Ovary (tissue), 3 donors: ENCODE results near the gene SPP1.
"Not testable (repeated sequence)": the region's sequence is repeated elsewhere in the genome, so short reads cannot be mapped to it uniquely, and the experiment has no call there.

ENCODE experiments used
- CTCF ChIP-seq, 3 donors: fragments of 450-650 bp in 2 of 3; fragments of 200-600 bp in 1 of 3; IDR thresholded peaks; one replicate each; pipeline versions ENCODE4 v1.5.1 to v1.8.0; 2016 to 2022; ENCODE audit warnings: antibody characterized with exemption in 3 of 3, mild to moderate bottlenecking in 1 of 3
- EP300 ChIP-seq: sonication (generic); formaldehyde crosslinking; IDR thresholded peaks from one replicate; pipeline ENCODE4 v1.6.1; 2017; ENCODE audit warnings: antibody characterized with exemption
- POLR2A ChIP-seq: fragments of 450-650 bp; IDR thresholded peaks from one replicate; pipeline ENCODE4 v1.6.1; 2017; ENCODE audit warnings: antibody characterized with exemption, mild to moderate bottlenecking, moderate library complexity
- donor health status: DM: no; HTN: no; CAD: no.

DNA sequence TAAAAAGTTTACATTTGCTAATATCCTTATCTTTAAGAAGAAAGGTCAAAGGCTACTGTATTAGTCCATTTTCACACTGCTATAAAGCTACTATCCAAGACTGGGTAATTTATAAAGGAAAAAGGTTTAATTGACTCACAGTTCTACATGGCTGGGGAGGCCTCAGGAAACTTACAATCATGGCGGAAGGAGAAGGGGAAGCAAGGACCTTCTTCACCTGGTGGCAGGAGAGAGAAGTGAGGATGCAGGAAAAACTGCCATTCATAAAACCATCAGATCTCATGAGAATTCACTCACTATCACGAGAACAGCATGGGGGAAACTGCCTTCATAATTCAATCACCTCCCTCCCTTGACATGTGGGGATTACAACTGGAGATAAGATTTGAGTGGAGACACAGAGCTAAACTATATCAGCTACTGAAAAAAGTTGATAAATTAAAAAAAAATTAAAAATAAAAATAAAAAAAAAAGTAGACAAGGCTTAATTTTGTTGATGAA is 23.7 kb downstream of the SPP1 start:
- TF ChIP-seq CTCF (IDR thresholded peaks at IDR 0.05); EP300; POLR2A: not testable (repeated sequence)
